GM12864 (cell line): ENCODE results near the gene USP15.
A peak's percentile ranks its signal among the peaks of the same experiment; 100 is the strongest.

ENCODE experiments used
- DNase-seq: peaks from one replicate; pipeline ENCODE4 v3.0.0-alpha.2; 2011; ENCODE audit warnings: low read depth
- H3K4me3 ChIP-seq: 2 replicates; pipeline ENCODE4 v1.5.1; 2011; ENCODE audit warnings: mild to moderate bottlenecking, low read depth, low read length, control low read depth
- TF ChIP-seq, protein P1 (sequence below): IDR thresholded peaks from 2 replicates; pipeline ENCODE4 v1.5.1; 2011; ENCODE audit warnings: low read depth, mild to moderate bottlenecking, moderate library complexity, low read length, control low read depth, inconsistent platforms; ENCODE audit errors: missing control alignments

Gene USP15

DNA sequence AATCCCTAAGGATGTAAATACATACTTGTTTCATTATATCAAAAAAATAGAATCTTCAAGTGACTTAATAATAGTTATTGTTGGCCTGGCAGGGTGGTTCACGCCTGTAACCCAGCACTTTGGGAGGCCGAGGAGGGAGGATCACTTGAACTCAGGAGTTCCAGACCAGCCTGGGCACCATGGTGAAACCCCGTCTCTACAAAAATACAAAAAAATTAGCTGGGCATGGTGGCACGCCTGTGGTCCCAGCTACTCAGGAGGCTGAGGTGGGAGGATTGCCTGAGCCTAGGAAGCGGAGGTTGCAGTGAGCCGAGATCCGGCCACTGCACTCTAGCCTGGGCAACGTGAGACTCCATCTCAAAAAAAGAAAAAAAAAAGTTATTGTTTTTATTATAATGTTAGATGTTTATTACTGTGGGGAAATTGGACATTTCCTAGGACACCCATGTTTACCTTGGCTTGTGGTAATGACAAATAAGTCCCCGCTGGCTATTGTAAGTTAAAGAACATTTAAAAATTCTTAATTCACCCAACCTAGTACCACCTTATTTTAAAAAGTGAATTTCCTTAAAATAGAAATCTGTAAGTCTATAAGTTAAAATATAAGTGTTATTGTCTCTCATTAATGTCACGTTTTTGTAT, 1.8 kb downstream of the USP15 start:
- TF ChIP-seq, protein P1, sequence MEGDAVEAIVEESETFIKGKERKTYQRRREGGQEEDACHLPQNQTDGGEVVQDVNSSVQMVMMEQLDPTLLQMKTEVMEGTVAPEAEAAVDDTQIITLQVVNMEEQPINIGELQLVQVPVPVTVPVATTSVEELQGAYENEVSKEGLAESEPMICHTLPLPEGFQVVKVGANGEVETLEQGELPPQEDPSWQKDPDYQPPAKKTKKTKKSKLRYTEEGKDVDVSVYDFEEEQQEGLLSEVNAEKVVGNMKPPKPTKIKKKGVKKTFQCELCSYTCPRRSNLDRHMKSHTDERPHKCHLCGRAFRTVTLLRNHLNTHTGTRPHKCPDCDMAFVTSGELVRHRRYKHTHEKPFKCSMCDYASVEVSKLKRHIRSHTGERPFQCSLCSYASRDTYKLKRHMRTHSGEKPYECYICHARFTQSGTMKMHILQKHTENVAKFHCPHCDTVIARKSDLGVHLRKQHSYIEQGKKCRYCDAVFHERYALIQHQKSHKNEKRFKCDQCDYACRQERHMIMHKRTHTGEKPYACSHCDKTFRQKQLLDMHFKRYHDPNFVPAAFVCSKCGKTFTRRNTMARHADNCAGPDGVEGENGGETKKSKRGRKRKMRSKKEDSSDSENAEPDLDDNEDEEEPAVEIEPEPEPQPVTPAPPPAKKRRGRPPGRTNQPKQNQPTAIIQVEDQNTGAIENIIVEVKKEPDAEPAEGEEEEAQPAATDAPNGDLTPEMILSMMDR: no peak
- peak overlapping the region; percentile 76 for H3K4me3 ChIP-seq
- DNase-seq: no peak

DNA sequence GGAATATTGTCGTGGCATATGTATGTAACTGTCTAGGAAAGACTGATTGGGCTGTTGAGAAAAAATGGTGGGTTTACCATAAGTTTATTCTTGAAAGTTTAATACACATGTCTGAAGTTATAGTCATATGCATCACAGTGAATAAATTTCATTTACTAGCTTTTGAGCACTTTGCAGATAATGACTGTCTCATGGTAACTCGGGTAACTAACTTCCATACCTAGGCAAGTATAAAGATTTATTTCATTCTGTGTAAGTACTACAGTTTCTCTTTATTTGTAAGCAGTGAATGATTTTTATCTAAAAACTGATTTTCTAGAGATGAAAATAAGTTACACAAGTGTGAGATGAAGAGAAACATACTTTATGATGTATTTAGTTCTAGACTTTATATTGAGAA, 3.0 kb downstream of the USP15 start:
- TF ChIP-seq, protein P1: no peak
- H3K4me3 ChIP-seq: no peak overlapping the region
- no peak for DNase-seq

DNA sequence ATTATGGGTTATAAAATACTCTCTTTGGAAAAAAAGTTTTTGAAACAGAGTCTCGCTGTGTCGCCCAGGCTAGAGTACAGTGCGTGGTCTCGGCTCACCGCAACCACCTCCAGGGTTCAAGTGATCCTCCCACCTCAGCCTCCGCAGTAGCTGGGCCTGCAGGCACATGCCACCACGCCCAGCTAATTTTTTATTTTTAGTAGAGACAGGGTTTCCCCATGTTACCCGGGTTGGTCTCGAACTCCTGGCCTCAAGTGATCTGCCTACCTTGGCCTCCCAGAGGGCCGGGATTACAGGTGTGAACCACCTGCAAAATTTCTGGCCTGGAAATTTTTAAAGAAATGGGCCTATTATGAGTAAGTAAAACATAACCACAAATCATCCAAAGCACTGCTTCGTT, 3.8 kb downstream of the USP15 start:
- TF ChIP-seq, protein P1: no peak
- peak overlapping the region; percentile 17 for H3K4me3 ChIP-seq
- no peak for DNase-seq

DNA sequence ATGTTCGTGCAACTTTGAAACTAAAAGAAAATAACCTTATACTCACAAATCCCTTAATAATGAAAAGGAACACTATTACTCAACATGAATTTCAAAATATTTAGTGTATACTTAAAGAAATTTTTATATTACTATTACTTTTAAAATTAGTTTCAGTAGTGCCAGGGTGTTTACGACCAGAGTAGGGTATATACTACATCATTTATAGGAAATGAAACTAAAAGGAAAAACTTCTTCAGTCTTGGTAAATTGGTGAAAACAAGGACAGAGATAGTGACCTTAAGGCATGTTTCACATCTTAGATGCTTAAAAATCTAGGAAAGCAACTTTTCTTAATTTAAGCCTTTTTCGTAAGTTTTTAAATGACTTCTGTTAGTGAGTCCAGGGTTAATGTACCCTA, 4.5 kb downstream of the USP15 start:
- no peak for DNase-seq
- H3K4me3 ChIP-seq: no peak overlapping the region; the same call in 1 of the 2 replicates
- TF ChIP-seq, protein P1: no peak

GRCh38 chr12:62265511-62265910, 5.3 kb downstream of the USP15 start:
- TF ChIP-seq, protein P1: no peak
- DNase-seq: no peak
- no peak overlapping the region for H3K4me3 ChIP-seq

GRCh38 chr12:62267026-62267425, 6.8 kb downstream of the USP15 start:
- DNase-seq: no peak
- TF ChIP-seq, protein P1: no peak
- H3K4me3 ChIP-seq: no peak overlapping the region

DNA sequence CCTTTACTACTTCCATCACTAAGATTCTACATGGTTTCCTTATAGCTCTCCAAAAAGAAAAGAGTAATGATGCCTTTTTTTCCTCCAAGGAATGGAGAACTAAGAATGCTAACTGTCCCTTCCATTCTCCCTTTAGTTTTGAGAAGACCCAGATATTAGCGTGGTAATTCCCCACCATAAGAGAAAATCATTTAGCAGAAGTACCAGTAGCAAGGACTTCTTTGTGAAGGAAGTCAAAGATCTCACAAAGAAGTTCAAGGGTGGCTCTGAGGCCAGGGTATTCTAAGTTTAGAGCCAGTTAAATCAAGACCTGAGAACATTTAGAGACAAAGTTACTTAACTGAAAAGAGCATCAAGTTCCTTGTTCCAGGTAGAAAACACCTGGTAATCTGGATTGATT, 7.3 kb downstream of the USP15 start:
- no peak for DNase-seq
- TF ChIP-seq, protein P1: no peak
- H3K4me3 ChIP-seq: no peak overlapping the region
